HepG2 (cell line): ENCODE data around the gene GOLGA8J. TPM values are rescaled to one million over a fixed set of nuclear protein-coding genes. Genes with fewer than 3 reads are reported as not detected.

Source experiments
- ATAC-seq: fragments of 200-7000 bp; cut with Tn5 transposase; 3 replicates; pipeline ENCODE4 v1.9.1; 2020; ENCODE audit warnings: mild to moderate bottlenecking, moderate library complexity
- BruUV-seq: library from RNA; stranded (reverse); fragments of 400-500 nt; replicated peaks from 2 replicates; lab custom pipeline; 2021; lab: Mats Ljungman, UMichigan
- CTCF ChIA-PET: fragments of 300-600 bp; formaldehyde crosslinking; extraction: SDS; loops from one replicate; lab custom pipeline; 2021; ENCODE audit warnings: low total read pairs, inconsistent platforms, low intra/inter-chr PET ratio; lab: Yijun Ruan, JAX
- POLR2A ChIA-PET: fragments of 350-600 bp; sonication (Branson Sonifier 250); formaldehyde crosslinking; loops from one replicate; lab custom pipeline; 2020; ENCODE audit warnings: antibody characterized with exemption, inconsistent platforms; lab: Yijun Ruan, JAX
- DNase-seq: peaks from one replicate; pipeline ENCODE4 v3.0.0-alpha.2; 2015; ENCODE audit warnings: low spot score
- FAIRE-seq: peaks from 3 replicates; lab custom pipeline; 2011; peaks lifted over from hg19 to GRCh38; lab: Jason Lieb, UNC
- H2AFZ ChIP-seq: one replicate; pipeline ENCODE4 v1.6.1; 2011; ENCODE audit warnings: low read length, inconsistent platforms
- H3K27ac ChIP-seq: fragments of 300-600 bp; 3 replicates; pipeline ENCODE4 v1.8.0; 2011; ENCODE audit warnings: mixed run types, mild to moderate bottlenecking, mixed read lengths, low read length, inconsistent platforms; ENCODE audit not compliant: insufficient read depth; ENCODE audit errors: extremely low read length
- H3K27me3 ChIP-seq, 2 experiments: fragments of 200-600 bp in 1 of 2; 2 replicates in 1 of 2; 3 replicates in 1 of 2; pipeline versions ENCODE4 v1.6.0 to v1.8.0; 2011; ENCODE audit warnings: low read length in 2 of 2, mild to moderate bottlenecking in 2 of 2, moderate library complexity in 2 of 2, inconsistent platforms in 1 of 2; ENCODE audit not compliant: insufficient read depth in 2 of 2, control insufficient read depth in 1 of 2
- H3K36me3 ChIP-seq, 2 experiments: fragments of 200-600 bp in 1 of 2; replicated peaks in 1 of 2; 2 replicates in 1 of 2; 3 replicates in 1 of 2; pipeline versions ENCODE4 v1.5.1 to v1.8.0; 2011; ENCODE audit warnings: low read length in 2 of 2, inconsistent platforms in 1 of 2; ENCODE audit not compliant: insufficient read depth in 2 of 2, control insufficient read depth in 1 of 2
- H3K4me1 ChIP-seq: 2 replicates; pipeline ENCODE4 v1.5.1; 2012; ENCODE audit warnings: low read length, inconsistent platforms; ENCODE audit not compliant: insufficient read depth
- H3K4me2 ChIP-seq: 2 replicates; pipeline ENCODE4 v1.6.0; 2011; ENCODE audit warnings: low read depth, low read length, inconsistent platforms
- H3K4me3 ChIP-seq, 3 experiments: fragments of 200-600 bp in 1 of 3; sonication (generic), shearing (Covaris generic) in 1 of 3; replicated peaks in 1 of 3; 2 replicates each; pipeline ENCODE4 v1.5.1; 2011 to 2016; ENCODE audit warnings: low read length in 3 of 3, inconsistent platforms in 2 of 3, low read depth in 2 of 3, mild to moderate bottlenecking in 2 of 3, control low read depth in 1 of 3, mixed read lengths in 1 of 3; ENCODE audit not compliant: insufficient read depth in 1 of 3
- H3K79me2 ChIP-seq: one replicate; pipeline ENCODE4 v1.6.1; 2011; ENCODE audit warnings: low read length, inconsistent platforms; ENCODE audit not compliant: insufficient read depth
- H3K9ac ChIP-seq: 2 replicates; pipeline ENCODE4 v1.6.0; 2011; ENCODE audit warnings: mild to moderate bottlenecking, low read depth, low read length, inconsistent platforms; ENCODE audit not compliant: insufficient read depth
- H3K9me3 ChIP-seq: 2 replicates; pipeline ENCODE4 v1.5.1; 2012; ENCODE audit warnings: mild to moderate bottlenecking, low read length
- H4K20me1 ChIP-seq: 2 replicates; pipeline ENCODE4 v1.6.0; 2011; ENCODE audit warnings: inconsistent platforms, mild to moderate bottlenecking, low read length, moderate library complexity; ENCODE audit not compliant: insufficient read depth
- BRCA1 ChIP-seq: sonication (generic); formaldehyde crosslinking; IDR thresholded peaks from 2 replicates; pipeline ENCODE4 v1.4.0; 2020; ENCODE audit warnings: missing genetic modification reagents
- ELF1 ChIP-seq: sonication (generic); formaldehyde crosslinking; IDR thresholded peaks from 2 replicates; pipeline ENCODE4 v1.4.0; 2020; ENCODE audit warnings: missing genetic modification reagents
- HNF1A ChIP-seq, 2 experiments: sonication (generic) in 1 of 2; formaldehyde crosslinking in 1 of 2; IDR thresholded peaks; 2 replicates each; pipeline versions ENCODE4 v1.4.0 to v1.6.1; 2016 to 2020; ENCODE audit warnings: borderline replicate concordance in 1 of 2, low read depth in 1 of 2, mild to moderate bottlenecking in 1 of 2, missing genetic modification reagents in 1 of 2
- KMT2B ChIP-seq: IDR thresholded peaks from 2 replicates; pipeline ENCODE4 v1.6.1; 2016; ENCODE audit warnings: missing genetic modification reagents, missing compliant biosample characterization
- RFXANK ChIP-seq: IDR thresholded peaks from 2 replicates; pipeline ENCODE4 v1.6.1; 2016
- ZBTB49 ChIP-seq: sonication (generic); formaldehyde crosslinking; IDR thresholded peaks from 2 replicates; pipeline ENCODE4 v1.4.0; 2020; ENCODE audit warnings: missing genetic modification reagents, borderline replicate concordance
- ZNF282 ChIP-seq: fragments of 450-650 bp; IDR thresholded peaks from 2 replicates; pipeline ENCODE4 v1.6.1; 2018; ENCODE audit not compliant: partially characterized antibody
- ZNF704 ChIP-seq: sonication (generic); formaldehyde crosslinking; IDR thresholded peaks from 2 replicates; pipeline ENCODE4 v1.8.1; 2023; ENCODE audit warnings: mild to moderate bottlenecking, inconsistent platforms, moderate library complexity, missing genetic modification reagents, borderline replicate concordance
- ZUFSP ChIP-seq: sonication (generic); formaldehyde crosslinking; IDR thresholded peaks from 2 replicates; pipeline ENCODE4 v1.9.0; 2021; ENCODE audit warnings: missing genetic modification reagents, mild to moderate bottlenecking, borderline replicate concordance
- WGBS: methylation state at CpG from one replicate; pipeline ENCODE4 v1.1.6; 2017; ENCODE audit warnings: low lambda C conversion rate; 5-methylcytosine and 5-hydroxymethylcytosine counted together
- in situ Hi-C: cut with HindIII; loops from 2 replicates; pipeline ENCODE4 v1.10.0; 2017; ENCODE audit warnings: low pct_unique_long_range_greater_than_20kb; ENCODE audit not compliant: extremely low pct_ligation_motif_present
- intact Hi-C: fragments of 100-400 bp; cut with micrococcal nuclease; formaldehyde crosslinking; loops from one replicate; pipeline ENCODE4 v1.10.0; 2022; ENCODE audit not compliant: unreplicated experiment
- polyA plus RNA-seq, 8 experiments: library from polyadenylated mRNA; depleted of rRNA in 3 of 8; stranded (reverse) in 7 of 8; unstranded in 1 of 8; fragments of >200 nt; fragmentation: Illumina TruSeq in 4 of 8; extraction: Trizol in 4 of 8; gene quantifications; 2 replicates each; pipeline versions ENCODE4 v1.2.1 to v1.2.3, GENCODE V29; 2011 to 2016; ENCODE audit warnings: low read depth in 4 of 8, missing spikeins in 1 of 8, mixed read lengths in 1 of 8; ENCODE audit not compliant: insufficient read depth in 1 of 8
- total RNA-seq, 5 experiments: library from RNA; depleted of rRNA; stranded (reverse); fragments of >200 nt; fragmentation: Illumina TruSeq; extraction: Trizol; gene quantifications; 2 replicates each; pipeline ENCODE4 v1.2.3, GENCODE V29; 2016; ENCODE audit warnings: low read depth in 1 of 5
- TF ChIP-seq, protein P1 (sequence below): sonication (generic); formaldehyde crosslinking; IDR thresholded peaks from 2 replicates; pipeline ENCODE4 v1.5.0; 2020; ENCODE audit warnings: mild to moderate bottlenecking, low read depth, missing genetic modification reagents, borderline replicate concordance

The GOLGA8J gene
- total and polyA plus RNA-seq, 2 of the 13 experiments (the other 11 are each of a cell fraction or from before 2014, with no cell fraction given), result 0.05 TPM; not detected in 1

GRCh38 chr15:30065025-30065801, 17.5 kb upstream of the GOLGA8J start:
- no peaks in the 10 kb centered on the region for H3K36me3 ChIP-seq
- H3K27ac ChIP-seq, result no peak overlapping the region
- BruUV-seq, result no TSS peak
- in situ Hi-C loops (loop anchor here (25.0 kb wide), 1 partner anchor 403 kb away; no protein-coding TSS in a partner anchor), intact Hi-C loops (no loop called here)
- no peak overlapping the region for H3K4me2 ChIP-seq
- H3K79me2 ChIP-seq, result no peaks in the 10 kb centered on the region
- peaks cover 0 to 3% of the 10 kb centered on the region in 2 experiments; a peak in 1 of 5 replicates for H3K27me3 ChIP-seq
- WGBS, result 27% methylated on average over 12 of the region's 12 CpGs
- ATAC-seq (no peak), FAIRE-seq (no peak), DNase-seq (no peak)
- ChIA-PET POLR2A (no interaction called here), CTCF (no interaction called here)
- no peak overlapping the region for H3K9ac ChIP-seq
- H3K9me3 ChIP-seq, result no peaks in the 10 kb centered on the region
- H3K4me1 ChIP-seq, result no peaks in the 10 kb centered on the region
- no peak overlapping the region for H2AFZ ChIP-seq
- H3K4me3 ChIP-seq, result no peak overlapping the region
- H4K20me1 ChIP-seq, result no peaks in the 10 kb centered on the region
- no peak for TF ChIP-seq ELF1
- TF ChIP-seq KMT2B (CRISPR knock-in tag), result no peak
- TF ChIP-seq HNF1A (IDR thresholded peaks at IDR 0.05; ENCODE audit: low read depth), result no peak
- TF ChIP-seq HNF1A (CRISPR knock-in tag; IDR thresholded peaks at IDR 0.05; ENCODE audit: borderline replicate concordance), result no peak
- no peak for TF ChIP-seq ZNF282
- TF ChIP-seq, protein P1, sequence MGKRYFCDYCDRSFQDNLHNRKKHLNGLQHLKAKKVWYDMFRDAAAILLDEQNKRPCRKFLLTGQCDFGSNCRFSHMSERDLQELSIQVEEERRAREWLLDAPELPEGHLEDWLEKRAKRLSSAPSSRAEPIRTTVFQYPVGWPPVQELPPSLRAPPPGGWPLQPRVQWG, result no peak
- no peak for TF ChIP-seq ZUFSP
- no peak for TF ChIP-seq BRCA1
- TF ChIP-seq ZBTB49 (CRISPR knock-in tag), result no peak
- TF ChIP-seq ZNF704, result no peak
- no peak for TF ChIP-seq RFXANK (CRISPR knock-in tag)
